Measurements from ENCODE around the gene ABHD15.

Gene ABHD15

DNA sequence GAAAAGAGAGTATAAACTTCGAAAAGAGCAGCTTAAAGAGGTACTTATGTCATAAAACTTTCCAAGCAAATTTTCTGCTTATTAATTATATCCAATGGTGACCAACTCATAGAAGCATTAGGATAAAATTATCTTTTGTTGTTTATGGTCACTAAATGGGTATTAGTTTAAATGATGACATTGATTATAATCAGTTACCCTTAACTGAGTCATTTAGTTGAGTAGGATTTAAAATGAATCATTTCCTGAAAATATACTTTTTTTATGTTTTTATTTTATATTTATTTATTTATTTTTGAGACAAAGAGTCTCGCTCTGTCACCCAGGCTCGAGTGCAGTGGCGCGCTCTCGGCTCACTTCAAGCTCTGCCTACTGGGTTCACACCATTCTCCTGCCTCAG is 55.9 kb downstream of the ABHD15 start:
- CTCF ChIA-PET: no interaction called here
- POLR2A ChIA-PET (ENCODE audit: low non-redundant PET): no interaction called here
- DNase-seq (ENCODE audit: low spot score): no peak

More for the DNA sequence above, 55.9 kb downstream of the ABHD15 start:
- no peak overlapping the region for H3K27ac ChIP-seq
- TF ChIP-seq, protein P1, sequence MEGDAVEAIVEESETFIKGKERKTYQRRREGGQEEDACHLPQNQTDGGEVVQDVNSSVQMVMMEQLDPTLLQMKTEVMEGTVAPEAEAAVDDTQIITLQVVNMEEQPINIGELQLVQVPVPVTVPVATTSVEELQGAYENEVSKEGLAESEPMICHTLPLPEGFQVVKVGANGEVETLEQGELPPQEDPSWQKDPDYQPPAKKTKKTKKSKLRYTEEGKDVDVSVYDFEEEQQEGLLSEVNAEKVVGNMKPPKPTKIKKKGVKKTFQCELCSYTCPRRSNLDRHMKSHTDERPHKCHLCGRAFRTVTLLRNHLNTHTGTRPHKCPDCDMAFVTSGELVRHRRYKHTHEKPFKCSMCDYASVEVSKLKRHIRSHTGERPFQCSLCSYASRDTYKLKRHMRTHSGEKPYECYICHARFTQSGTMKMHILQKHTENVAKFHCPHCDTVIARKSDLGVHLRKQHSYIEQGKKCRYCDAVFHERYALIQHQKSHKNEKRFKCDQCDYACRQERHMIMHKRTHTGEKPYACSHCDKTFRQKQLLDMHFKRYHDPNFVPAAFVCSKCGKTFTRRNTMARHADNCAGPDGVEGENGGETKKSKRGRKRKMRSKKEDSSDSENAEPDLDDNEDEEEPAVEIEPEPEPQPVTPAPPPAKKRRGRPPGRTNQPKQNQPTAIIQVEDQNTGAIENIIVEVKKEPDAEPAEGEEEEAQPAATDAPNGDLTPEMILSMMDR (conservative IDR thresholded peaks at IDR 0.05; ENCODE audit: low read depth): no peak
